ENCODE results near the gene UPK3A. TPM values are rescaled to one million over a fixed set of nuclear protein-coding genes. Genes with fewer than 3 reads are reported as not detected.

The UPK3A gene
- total and polyA plus RNA-seq, 2 donors from 2014 or later: not detected

DNA sequence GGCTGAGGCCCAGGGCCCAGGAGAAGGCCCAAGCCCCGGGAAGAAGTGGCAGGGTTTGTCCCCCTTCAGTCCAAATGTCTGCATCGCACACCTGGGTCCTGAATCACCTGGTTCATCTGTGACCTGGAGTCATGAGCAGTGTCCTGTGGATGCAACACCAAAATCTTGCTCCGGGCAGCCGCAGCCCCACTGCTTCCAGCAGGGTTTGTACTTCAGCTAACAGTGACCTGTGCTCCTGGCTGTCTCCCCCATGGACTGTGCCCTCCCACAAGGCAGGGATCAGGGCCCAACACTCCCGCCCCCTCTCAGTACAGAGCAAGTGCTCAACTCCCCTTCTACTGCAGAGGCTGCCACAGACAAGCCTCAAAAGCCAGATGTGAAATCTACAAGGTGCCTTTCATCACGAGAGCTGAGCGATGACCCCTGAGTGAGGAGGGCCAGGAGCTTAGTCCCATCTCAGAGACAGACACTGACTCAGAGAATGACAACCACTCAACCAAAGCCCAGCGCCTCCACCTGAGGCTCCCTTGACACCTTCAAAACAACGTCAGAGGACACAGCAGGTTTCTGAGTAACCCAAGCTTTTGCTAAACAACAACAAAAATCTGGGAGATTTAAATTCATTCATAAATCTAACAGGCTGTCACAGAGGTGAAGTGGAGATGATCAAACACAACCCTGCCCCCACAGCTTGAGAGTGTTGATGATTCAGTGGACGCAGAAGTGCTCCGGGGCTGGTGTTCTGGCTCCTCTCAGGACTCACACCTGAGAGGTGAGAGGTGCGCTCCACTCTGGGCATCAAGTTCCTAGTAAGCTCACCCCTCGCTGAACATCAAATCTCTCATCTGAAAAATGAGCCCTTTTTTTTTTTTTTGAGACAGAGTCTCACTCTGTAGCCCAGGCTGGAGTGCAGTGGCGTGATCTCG lies 47.4 kb upstream of the UPK3A start:
- no peak overlapping the region for H3K9ac ChIP-seq (ENCODE audit: low read length in 3 of 3)
- no peaks in the 10 kb centered on the region for H3K9me3 ChIP-seq (ENCODE audit: control insufficient read depth in 2 of 3, insufficient read depth in 1 of 3, low read length in 3 of 3)
- H3K4me3 ChIP-seq (ENCODE audit: low read length in 3 of 3): no peak overlapping the region
- no peaks in the 10 kb centered on the region for H3K36me3 ChIP-seq (ENCODE audit: control insufficient read depth in 2 of 3, insufficient read depth in 3 of 3, low read length in 3 of 3)
- H3K27me3 ChIP-seq (ENCODE audit: control insufficient read depth, insufficient read depth, low read length): no peaks in the 10 kb centered on the region
- intact Hi-C loops (cut with DNase I): no loop called here
- DNase-seq (peak in 2 of 5 donors; percentile 29 to 61), FAIRE-seq (no peak)
- no peak overlapping the region for H3K27ac ChIP-seq (ENCODE audit: low read depth in 2 of 2, low read length in 2 of 2)
- TF ChIP-seq CTCF (IDR thresholded peaks at IDR 0.05; ENCODE audit: borderline replicate concordance, extremely low read depth, insufficient read depth): no peak
- peaks cover 0 to 12% (median 9%) of the 10 kb centered on the region in 3 donors for H3K4me1 ChIP-seq (ENCODE audit: control insufficient read depth in 2 of 3, insufficient read depth in 2 of 3, low read depth in 1 of 3, low read length in 3 of 3)

GRCh38 chr22:45238076-45238956 lies 46.4 kb upstream of the UPK3A start:
- Histone ChIP-seq H3K9ac (ENCODE audit: low read length in 3 of 3) (no peak overlapping the region), H3K4me3 (ENCODE audit: low read length in 3 of 3) (no peak overlapping the region), H3K27me3 (ENCODE audit: control insufficient read depth, insufficient read depth, low read length) (no peaks in the 10 kb centered on the region), H3K4me1 (ENCODE audit: control insufficient read depth in 2 of 3, insufficient read depth in 2 of 3, low read depth in 1 of 3, low read length in 3 of 3) (peaks cover 0 to 12% (median 12%) of the 10 kb centered on the region in 3 donors), H3K9me3 (ENCODE audit: control insufficient read depth in 2 of 3, insufficient read depth in 1 of 3, low read length in 3 of 3) (no peaks in the 10 kb centered on the region), H3K36me3 (ENCODE audit: control insufficient read depth in 2 of 3, insufficient read depth in 3 of 3, low read length in 3 of 3) (no peaks in the 10 kb centered on the region), H3K27ac (ENCODE audit: low read depth in 2 of 2, low read length in 2 of 2) (no peak overlapping the region)
- DNase-seq (no peak), FAIRE-seq (no peak)
- TF ChIP-seq CTCF (IDR thresholded peaks at IDR 0.05; ENCODE audit: borderline replicate concordance, extremely low read depth, insufficient read depth): no peak
- intact Hi-C loops (cut with DNase I): no loop called here

GRCh38 chr22:45238957-45239680 lies 45.6 kb upstream of the UPK3A start:
- Histone ChIP-seq H3K9me3 (ENCODE audit: control insufficient read depth in 2 of 3, insufficient read depth in 1 of 3, low read length in 3 of 3) (no peaks in the 10 kb centered on the region), H3K4me3 (ENCODE audit: low read length in 3 of 3) (no peak overlapping the region), H3K36me3 (ENCODE audit: control insufficient read depth in 2 of 3, insufficient read depth in 3 of 3, low read length in 3 of 3) (no peaks in the 10 kb centered on the region), H3K9ac (ENCODE audit: low read length in 3 of 3) (no peak overlapping the region), H3K4me1 (ENCODE audit: control insufficient read depth in 2 of 3, insufficient read depth in 2 of 3, low read depth in 1 of 3, low read length in 3 of 3) (peaks cover 0 to 12% (median 12%) of the 10 kb centered on the region in 3 donors), H3K27ac (ENCODE audit: low read depth in 2 of 2, low read length in 2 of 2) (no peak overlapping the region), H3K27me3 (ENCODE audit: control insufficient read depth, insufficient read depth, low read length) (no peaks in the 10 kb centered on the region)
- DNase-seq: peak in 1 of 5 donors; percentile 60
- TF ChIP-seq CTCF (IDR thresholded peaks at IDR 0.05; ENCODE audit: borderline replicate concordance, extremely low read depth, insufficient read depth): no peak
- intact Hi-C loops (cut with DNase I): no loop called here
- FAIRE-seq: no peak

Measured in kidney (tissue), 14 donors.